Ovary (tissue), 9 donors: ENCODE measurements around the gene LTO1. TPM values are rescaled to one million over a fixed set of nuclear protein-coding genes. Genes with fewer than 3 reads are reported as not detected.

Source experiments
- DNase-seq, 5 donors: peaks; one replicate each; pipeline ENCODE4 v3.0.0-alpha.2; 2019 to 2020
- H3K27ac ChIP-seq, 2 donors: fragments of 200-600 bp; one replicate each; pipeline versions ENCODE4 v1.5.1 to v1.8.0; 2019 to 2022
- H3K27me3 ChIP-seq: fragments of 200-600 bp; one replicate; pipeline ENCODE4 v1.8.0; 2022
- H3K36me3 ChIP-seq: fragments of 200-600 bp; sonication (generic); one replicate; pipeline ENCODE4 v1.5.1; 2019
- H3K4me1 ChIP-seq: one replicate; pipeline ENCODE4 v1.8.1; 2013; ENCODE audit warnings: mild to moderate bottlenecking, moderate library complexity; ENCODE audit not compliant: insufficient read depth
- H3K4me3 ChIP-seq: fragments of 200-600 bp; sonication (generic); one replicate; pipeline ENCODE4 v1.5.1; 2017
- H3K9me3 ChIP-seq, 2 donors: fragments of 200-600 bp in 1 of 2; sonication (generic) in 1 of 2; one replicate each; pipeline versions ENCODE4 v1.5.1 to v1.8.1; 2013 to 2019; ENCODE audit warnings: mild to moderate bottlenecking in 1 of 2, moderate library complexity in 1 of 2
- EP300 ChIP-seq: sonication (generic); formaldehyde crosslinking; IDR thresholded peaks from one replicate; pipeline ENCODE4 v1.6.1; 2017; ENCODE audit warnings: antibody characterized with exemption
- POLR2A ChIP-seq: fragments of 450-650 bp; IDR thresholded peaks from one replicate; pipeline ENCODE4 v1.6.1; 2017; ENCODE audit warnings: antibody characterized with exemption, mild to moderate bottlenecking, moderate library complexity
- WGBS, 3 donors: extraction: QIAGEN DNeasy Blood & Tissue Kit in 1 of 3; methylation state at CpG; one replicate each; pipeline versions ENCODE4 v1.1.5 to v1.1.7; 2013 to 2017; 5-methylcytosine and 5-hydroxymethylcytosine counted together
- intact Hi-C, 4 donors: fragments of 100-400 bp; cut with DNase I; formaldehyde crosslinking; loops; one replicate each; pipeline versions ENCODE4 v1.11.0 to v1.15.1; 2022 to 2023
- polyA plus RNA-seq, 2 donors: library from polyadenylated mRNA; stranded (reverse); fragments of 200-250 nt in 1 of 2; fragments of 350-450 nt in 1 of 2; fragmentation: Illumina TruSeq in 1 of 2; extraction: RNeasy Lipid Tissue Mini Kit (QIAGEN cat#74804) in 1 of 2; gene quantifications; one replicate each; pipeline ENCODE4 v1.2.3, GENCODE V29; 2013 to 2014
- total RNA-seq, 7 donors: library from RNA; depleted of rRNA in 2 of 7; stranded (reverse); fragments of >200 nt in 2 of 7; fragmentation: NEBNext Ultra II Directional in 3 of 7; extraction: Animal tissue kit (Norgen Biotek cat#: 25700) in 3 of 7; gene quantifications; one replicate each; pipeline versions ENCODE4 v1.1.0 to v1.2.4, GENCODE V29; 2016 to 2023
- TF ChIP-seq, protein P1 (sequence below), 3 donors: fragments of 450-650 bp in 2 of 3; fragments of 200-600 bp in 1 of 3; IDR thresholded peaks; one replicate each; pipeline versions ENCODE4 v1.5.1 to v1.8.0; 2016 to 2022; ENCODE audit warnings: antibody characterized with exemption in 3 of 3, mild to moderate bottlenecking in 1 of 3
- donor health status: DM: no; HTN: no; CAD: no; lungs with moderate emphysema.
- donor health status: DM: no; HTN: no; CAD: no.
- donor health status: Bipolar disorder and iron deficiency.
- donor health status: DM: yes; HTN: yes; CAD: no.
- donor health status: DM: no; HTN: no; CAD: no.
- donor health status: DM: yes; HTN: yes; CAD: no.

Gene LTO1
- total and polyA plus RNA-seq, 9 donors: 13.4 to 29.9 (median 19.8) TPM

DNA sequence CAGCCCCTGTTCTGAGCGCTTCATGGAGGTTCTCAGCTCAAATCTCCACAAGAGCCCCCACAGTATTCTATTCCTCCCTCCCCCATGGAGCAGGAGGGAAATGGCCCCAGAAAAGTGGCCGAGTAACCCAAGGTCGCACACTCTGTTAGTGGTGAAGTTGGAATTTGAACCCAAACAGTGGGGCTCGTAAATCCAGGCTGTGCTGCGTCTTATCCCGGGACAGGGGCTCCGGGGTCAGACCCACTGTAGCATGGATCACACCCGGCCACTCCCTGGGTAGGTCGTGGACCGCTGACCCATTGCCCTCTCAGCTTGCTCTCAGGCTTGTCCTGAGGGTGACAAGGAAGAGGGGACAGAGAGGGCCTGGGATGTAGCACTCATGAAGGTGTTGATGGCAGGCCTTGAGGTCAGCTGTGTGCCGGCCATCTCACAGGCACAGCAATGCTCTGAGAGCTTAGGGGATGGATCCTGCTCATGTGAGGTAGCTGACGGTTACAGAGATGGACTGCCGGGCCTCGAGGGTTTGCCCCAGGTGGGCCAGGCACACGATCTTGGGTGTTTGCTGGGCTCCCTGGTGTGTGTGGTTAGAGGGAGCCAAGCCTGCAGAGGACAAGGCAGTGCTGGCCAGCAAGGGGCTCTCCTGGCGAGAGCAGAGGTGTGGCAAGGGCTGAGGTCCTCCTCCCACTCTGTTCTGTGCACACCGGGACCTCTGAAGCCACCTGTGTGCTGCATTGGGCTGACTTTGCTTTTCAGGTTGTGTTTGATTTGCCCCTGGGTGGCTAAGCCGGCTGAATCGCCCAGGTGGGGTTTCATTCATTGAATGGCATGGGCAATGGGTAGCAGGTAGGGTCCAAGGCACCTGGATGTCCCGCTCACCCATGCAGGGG lies 31.0 kb upstream of the LTO1 start:
- no peak for DNase-seq
- Histone ChIP-seq H3K4me3 (no peak overlapping the region), H3K27me3 (no peaks in the 10 kb centered on the region), H3K4me1 (no peaks in the 10 kb centered on the region), H3K27ac (no peak overlapping the region), H3K36me3 (no peaks in the 10 kb centered on the region), H3K9me3 (no peaks in the 10 kb centered on the region)
- intact Hi-C loops: loop anchor here in 2 of 4 donors (10.0 kb wide), 1 partner anchor 179 kb away; no protein-coding TSS in a partner anchor
- 36 to 49% (median 48%) methylated on average over 19 to 20 of the region's 20 CpGs for WGBS, 3 donors
- no peak for TF ChIP-seq POLR2A
- TF ChIP-seq, protein P1, sequence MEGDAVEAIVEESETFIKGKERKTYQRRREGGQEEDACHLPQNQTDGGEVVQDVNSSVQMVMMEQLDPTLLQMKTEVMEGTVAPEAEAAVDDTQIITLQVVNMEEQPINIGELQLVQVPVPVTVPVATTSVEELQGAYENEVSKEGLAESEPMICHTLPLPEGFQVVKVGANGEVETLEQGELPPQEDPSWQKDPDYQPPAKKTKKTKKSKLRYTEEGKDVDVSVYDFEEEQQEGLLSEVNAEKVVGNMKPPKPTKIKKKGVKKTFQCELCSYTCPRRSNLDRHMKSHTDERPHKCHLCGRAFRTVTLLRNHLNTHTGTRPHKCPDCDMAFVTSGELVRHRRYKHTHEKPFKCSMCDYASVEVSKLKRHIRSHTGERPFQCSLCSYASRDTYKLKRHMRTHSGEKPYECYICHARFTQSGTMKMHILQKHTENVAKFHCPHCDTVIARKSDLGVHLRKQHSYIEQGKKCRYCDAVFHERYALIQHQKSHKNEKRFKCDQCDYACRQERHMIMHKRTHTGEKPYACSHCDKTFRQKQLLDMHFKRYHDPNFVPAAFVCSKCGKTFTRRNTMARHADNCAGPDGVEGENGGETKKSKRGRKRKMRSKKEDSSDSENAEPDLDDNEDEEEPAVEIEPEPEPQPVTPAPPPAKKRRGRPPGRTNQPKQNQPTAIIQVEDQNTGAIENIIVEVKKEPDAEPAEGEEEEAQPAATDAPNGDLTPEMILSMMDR (IDR thresholded peaks at IDR 0.05): no peak
- TF ChIP-seq EP300: no peak

DNA sequence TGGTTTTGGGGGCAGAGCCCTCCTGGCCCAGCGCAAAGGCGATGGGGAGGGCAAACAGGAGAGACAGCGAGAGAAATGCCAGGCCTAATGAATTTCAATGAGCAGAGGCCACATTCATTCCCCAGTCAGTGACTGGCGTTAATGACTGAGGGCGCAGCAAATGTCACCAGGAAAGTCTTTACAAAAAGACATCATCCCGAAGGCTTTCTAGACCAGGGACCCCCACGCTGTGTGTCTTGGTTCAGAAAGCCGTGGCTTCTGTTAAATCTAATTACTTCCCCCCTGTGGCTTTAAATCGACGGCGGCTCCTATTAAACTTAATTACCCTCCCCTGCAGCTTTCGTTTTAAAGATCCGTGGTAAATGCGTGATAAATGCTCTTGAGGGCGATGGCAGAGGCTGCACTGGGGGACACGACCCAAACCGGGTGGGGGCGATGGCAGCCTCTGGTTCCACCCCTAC lies 30.2 kb upstream of the LTO1 start:
- Histone ChIP-seq H3K27ac (no peak overlapping the region), H3K9me3 (no peaks in the 10 kb centered on the region), H3K36me3 (no peaks in the 10 kb centered on the region), H3K27me3 (no peaks in the 10 kb centered on the region), H3K4me3 (no peak overlapping the region), H3K4me1 (no peaks in the 10 kb centered on the region)
- 9 to 24% (median 12%) methylated on average over 18 of the region's 18 CpGs for WGBS, 3 donors
- intact Hi-C loops: loop anchor here in 2 of 4 donors (10.0 kb wide), 1 partner anchor 179 kb away; no protein-coding TSS in a partner anchor
- no peak for DNase-seq
- TF ChIP-seq, protein P1 (IDR thresholded peaks at IDR 0.05): no peak
- no peak for TF ChIP-seq EP300
- TF ChIP-seq POLR2A: no peak

DNA sequence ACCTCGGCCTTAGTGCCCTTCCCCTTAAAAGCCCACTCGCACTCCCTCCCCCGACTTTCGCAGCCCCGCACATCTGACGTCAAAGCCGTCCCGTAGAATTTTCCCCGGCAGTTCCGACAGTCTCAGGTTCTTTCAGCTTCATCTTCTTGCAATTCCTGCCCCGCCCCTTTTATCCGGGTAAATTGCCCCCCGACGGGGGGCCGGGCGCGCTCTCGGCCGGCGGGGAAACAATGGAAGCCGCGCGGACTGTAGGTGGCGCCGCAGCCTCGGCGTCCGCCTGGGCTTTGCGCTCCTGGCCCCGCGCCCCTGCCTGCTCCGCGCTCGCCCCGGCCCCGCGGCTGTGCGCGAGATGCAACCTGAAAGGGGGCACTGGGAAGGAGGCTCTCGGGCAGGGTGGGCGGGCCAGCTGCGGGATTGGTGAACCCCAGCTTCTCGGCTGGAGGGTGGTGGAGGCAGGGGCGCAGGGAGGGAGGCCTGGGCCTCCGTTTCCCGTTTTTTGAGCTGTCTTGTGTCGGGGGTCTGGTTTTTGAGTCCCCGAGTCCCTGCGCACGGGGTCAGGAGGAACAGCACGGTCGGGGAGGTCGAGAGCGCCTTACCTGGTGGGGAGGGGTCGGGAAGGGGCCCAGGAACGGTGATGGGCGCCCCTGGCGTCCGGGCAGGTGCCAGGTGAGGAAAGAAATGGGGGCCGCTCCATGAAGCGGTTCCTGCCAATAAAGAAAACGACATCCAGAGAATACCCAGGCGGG lies 29.5 kb upstream of the LTO1 start:
- TF ChIP-seq, protein P1 (IDR thresholded peaks at IDR 0.05): no peak
- no peak for TF ChIP-seq EP300
- Histone ChIP-seq H3K36me3 (no peaks in the 10 kb centered on the region), H3K4me3 (no peak overlapping the region), H3K27ac (no peak overlapping the region), H3K9me3 (no peaks in the 10 kb centered on the region), H3K4me1 (no peaks in the 10 kb centered on the region), H3K27me3 (no peaks in the 10 kb centered on the region)
- intact Hi-C loops: loop anchor here in 2 of 4 donors (10.0 kb wide), 1 partner anchor 180 kb away; no protein-coding TSS in a partner anchor
- 1 to 8% (median 2%) methylated on average over 32 to 63 of the region's 63 CpGs for WGBS, 3 donors
- no peak for DNase-seq

DNA sequence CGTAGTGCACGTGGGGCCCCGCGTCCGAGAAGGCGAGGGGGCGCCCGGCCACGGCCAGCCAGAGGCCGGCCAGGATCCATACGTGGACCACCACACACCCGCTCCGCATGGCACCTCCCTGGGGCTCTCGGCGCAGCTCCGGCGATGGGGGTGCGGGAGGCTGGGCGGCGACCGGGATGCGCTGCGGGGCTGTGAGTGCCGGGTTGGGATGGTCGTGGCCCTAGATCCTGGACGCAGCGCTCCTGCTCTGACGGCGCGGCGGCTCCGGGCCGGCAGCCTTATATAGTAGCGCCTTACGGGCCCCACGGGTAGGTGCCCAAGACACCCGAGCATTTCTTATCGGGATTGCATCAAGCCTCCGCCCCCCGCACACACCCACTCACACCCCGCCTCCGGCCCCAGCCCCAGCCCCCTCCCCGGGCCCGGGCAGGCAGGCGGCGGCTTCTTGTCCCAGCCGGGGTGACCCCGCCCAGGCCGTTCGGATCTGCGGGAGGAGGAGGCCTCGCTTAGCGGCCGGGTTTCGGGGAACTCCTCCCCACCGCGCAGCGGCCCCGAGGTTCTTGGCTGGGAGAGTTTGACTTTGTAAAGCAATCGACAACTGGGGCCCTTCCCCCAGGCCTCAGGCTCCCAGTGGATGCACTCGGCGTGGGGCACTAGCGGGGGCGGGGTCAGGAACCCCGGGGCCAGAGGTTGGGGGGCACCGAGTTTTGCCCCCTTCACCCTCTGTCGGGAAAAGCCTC lies 28.8 kb upstream of the LTO1 start, which contains the start of gene FGF19:
Gene FGF19 (minus strand): TSS at position 255 of the 740 bp plus-strand sequence. CDS start 146 bp downstream, at position 109.
- Histone ChIP-seq H3K27ac (no peak within 1 kb of the TSS), H3K4me3 (no peak within 1 kb of the TSS), H3K36me3 (no peaks in the 10 kb centered on the region), H3K4me1 (no peaks in the 10 kb centered on the region), H3K9me3 (no peaks in the 10 kb centered on the region), H3K27me3 (no peaks in the 10 kb centered on the region)
- TF ChIP-seq, protein P1 (IDR thresholded peaks at IDR 0.05): no peak
- no peak for TF ChIP-seq EP300
- no peak for TF ChIP-seq POLR2A
- DNase-seq: no peak
- WGBS, 3 donors: 0 to 2% (median 1%) methylated on average over 52 to 67 of the region's 67 CpGs
- intact Hi-C loops: loop anchor here in 2 of 4 donors (10.0 kb wide), 1 partner anchor 181 kb away; no protein-coding TSS in a partner anchor
